ENCODE results near the gene MOB3B.

DNA sequence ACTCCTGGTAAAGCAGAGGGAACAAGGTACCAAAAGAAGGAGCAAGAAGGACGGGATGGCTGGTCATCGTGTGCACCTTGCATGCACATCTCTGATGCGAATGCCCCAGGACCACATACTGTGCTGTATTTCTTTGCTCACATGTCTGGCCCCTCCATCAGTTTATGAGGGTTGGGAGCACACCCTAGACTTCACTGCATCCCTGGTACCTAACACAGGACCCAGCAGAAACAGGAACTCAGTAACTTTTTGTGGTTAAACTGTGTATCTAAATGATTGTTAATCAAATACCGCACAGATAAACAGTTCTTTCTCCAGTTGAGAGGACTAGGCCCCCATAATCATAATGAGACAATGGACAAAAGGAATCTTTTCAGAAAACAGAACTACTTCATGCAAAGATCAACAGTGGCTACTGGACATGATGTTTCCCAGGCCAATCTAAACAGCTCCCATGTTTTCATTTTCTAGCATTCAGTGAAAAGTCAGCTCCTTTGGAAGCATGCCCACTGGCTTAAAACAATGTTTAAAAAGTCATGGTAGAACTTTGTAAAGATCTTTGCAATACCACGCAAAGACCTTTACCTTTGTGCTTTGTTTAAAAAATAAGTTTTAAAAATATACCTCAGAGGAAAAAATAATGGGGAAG lies 61.0 kb downstream of the MOB3B start:
- no peak for TF ChIP-seq EZH2 (IDR thresholded peaks at IDR 0.05; ENCODE audit: borderline replicate concordance, low read length)
- TF ChIP-seq CTCF (IDR thresholded peaks at IDR 0.05; ENCODE audit: low read length) = no peak
